Heart right ventricle (tissue), 16 donors: ENCODE data around the gene ARHGAP29. TPM values are rescaled to one million over a fixed set of nuclear protein-coding genes. Genes with fewer than 3 reads are reported as not detected.

Experiments used
- ATAC-seq, 8 donors: fragments of 200-7000 bp; cut with Tn5 transposase; one replicate each; pipeline ENCODE4 v1.9.1; 2020; ENCODE audit warnings: mild to moderate bottlenecking in 8 of 8, moderate library complexity in 8 of 8, moderate number of reproducible peaks in 1 of 8
- DNase-seq, 2 donors: peaks; one replicate each; pipeline ENCODE4 v3.0.0-alpha.2; 2020
- H3K27ac ChIP-seq, 10 donors: fragments of 200-600 bp; sonication (generic) in 2 of 10; one replicate each; pipeline versions ENCODE4 v1.5.0 to v1.8.0; 2020 to 2022; ENCODE audit warnings: mild to moderate bottlenecking in 3 of 10
- H3K27me3 ChIP-seq, 7 donors: fragments of 200-600 bp; one replicate each; pipeline ENCODE4 v1.8.0; 2021 to 2022; ENCODE audit warnings: mild to moderate bottlenecking in 2 of 7
- H3K36me3 ChIP-seq, 9 donors: fragments of 200-600 bp; sonication (generic) in 1 of 9; one replicate each; pipeline versions ENCODE4 v1.5.0 to v1.8.0; 2020 to 2022; ENCODE audit warnings: mild to moderate bottlenecking in 2 of 9
- H3K4me1 ChIP-seq, 9 donors: fragments of 200-600 bp; sonication (generic) in 1 of 9; one replicate each; pipeline versions ENCODE4 v1.5.0 to v1.8.0; 2020 to 2022; ENCODE audit warnings: mild to moderate bottlenecking in 4 of 9
- H3K4me3 ChIP-seq, 10 donors: fragments of 200-600 bp; sonication (generic) in 2 of 10; one replicate each; pipeline versions ENCODE4 v1.5.0 to v1.8.0; 2020 to 2022; ENCODE audit warnings: mild to moderate bottlenecking in 7 of 10, moderate library complexity in 2 of 10
- H3K9me3 ChIP-seq, 11 donors: fragments of 200-600 bp in 10 of 11; sonication (generic) in 2 of 11; one replicate each; pipeline versions ENCODE4 v1.5.0 to v1.8.0; 2013 to 2022; ENCODE audit warnings: mild to moderate bottlenecking in 2 of 11, control low read depth in 1 of 11, moderate library complexity in 1 of 11
- WGBS, 2 donors: extraction: QIAGEN DNeasy Blood & Tissue Kit; methylation state at CpG; one replicate each; pipeline ENCODE4 v1.1.7; 2013; ENCODE audit warnings: inconsistent platforms in 1 of 2; 5-methylcytosine and 5-hydroxymethylcytosine counted together
- intact Hi-C, 10 donors: fragments of 100-400 bp; cut with DNase I; formaldehyde crosslinking; loops; one replicate each; pipeline versions ENCODE4 v1.11.1 to v1.14.2; 2022
- long read RNA-seq, 3 donors: library from polyadenylated mRNA; unstranded; transcript quantifications; one replicate each; pipeline ENCODE4 v2.0.0, GENCODE V29; 2020 to 2021
- polyA plus RNA-seq, 2 donors: library from polyadenylated mRNA; stranded (reverse); fragments of 200-250 nt; gene quantifications; one replicate each; pipeline ENCODE4 v1.2.3, GENCODE V29; 2013
- total RNA-seq, 10 donors: library from RNA; stranded (reverse); fragmentation: NEBNext Ultra II Directional in 3 of 10; extraction: Animal tissue kit (Norgen Biotek cat#: 25700) in 3 of 10; gene quantifications; one replicate each; pipeline versions ENCODE4 v1.2.1 to v1.2.4, GENCODE V29; 2021 to 2023
- TF ChIP-seq, protein P1 (sequence below), 9 donors: fragments of 200-600 bp; sonication (generic) in 2 of 9; IDR thresholded peaks; one replicate each; pipeline versions ENCODE4 v1.5.0 to v1.8.0; 2021 to 2022; ENCODE audit warnings: antibody characterized with exemption in 9 of 9, mild to moderate bottlenecking in 5 of 9, moderate library complexity in 1 of 9
- donor health status: Arrhythmogenic right ventricular cardiomyopathy.
- donor health status: ischemic (EF 13 %, LVEDD 7.1; RV severe dilation, severe dysfunction).
- donor health status: healthy with polysubstance abuse.
- donor health status: DM: no; HTN: yes; CAD: no.
- donor health status: DM: no; HTN: no; CAD: no.
- donor health status: ischemic (EF 25% LVEDD 6.9; RV normal size, moderate dysfunction).
- donor health status: ischemic (EF 25% LVEDD 5.7; RV mildly dilated, moderate dysfunction).
- donor health status: healthy.
- donor health status: DM: yes; HTN: yes; CAD: no.
- donor health status: Ischemic cardiomyopathy.
- donor health status: ischemic (EF 35%, LVEDD 5.7; RV mildly dilated, moderate dysfunction).
- donor health status: nonischemic (EF 11% LVEDD 7.7; RV severe dilation, severe dysfunction).
- donor health status: DM: yes; HTN: yes; CAD: no.
- donor health status: PGD.
- donor health status: ischemic (EF 29% LVEDD 5.4; RV normal size, mild dysfunction).
- donor health status: nonischemic (EF 23%, LVEDD 6.1; RV moderate dilation, normal function).

ARHGAP29 gene, protein sequence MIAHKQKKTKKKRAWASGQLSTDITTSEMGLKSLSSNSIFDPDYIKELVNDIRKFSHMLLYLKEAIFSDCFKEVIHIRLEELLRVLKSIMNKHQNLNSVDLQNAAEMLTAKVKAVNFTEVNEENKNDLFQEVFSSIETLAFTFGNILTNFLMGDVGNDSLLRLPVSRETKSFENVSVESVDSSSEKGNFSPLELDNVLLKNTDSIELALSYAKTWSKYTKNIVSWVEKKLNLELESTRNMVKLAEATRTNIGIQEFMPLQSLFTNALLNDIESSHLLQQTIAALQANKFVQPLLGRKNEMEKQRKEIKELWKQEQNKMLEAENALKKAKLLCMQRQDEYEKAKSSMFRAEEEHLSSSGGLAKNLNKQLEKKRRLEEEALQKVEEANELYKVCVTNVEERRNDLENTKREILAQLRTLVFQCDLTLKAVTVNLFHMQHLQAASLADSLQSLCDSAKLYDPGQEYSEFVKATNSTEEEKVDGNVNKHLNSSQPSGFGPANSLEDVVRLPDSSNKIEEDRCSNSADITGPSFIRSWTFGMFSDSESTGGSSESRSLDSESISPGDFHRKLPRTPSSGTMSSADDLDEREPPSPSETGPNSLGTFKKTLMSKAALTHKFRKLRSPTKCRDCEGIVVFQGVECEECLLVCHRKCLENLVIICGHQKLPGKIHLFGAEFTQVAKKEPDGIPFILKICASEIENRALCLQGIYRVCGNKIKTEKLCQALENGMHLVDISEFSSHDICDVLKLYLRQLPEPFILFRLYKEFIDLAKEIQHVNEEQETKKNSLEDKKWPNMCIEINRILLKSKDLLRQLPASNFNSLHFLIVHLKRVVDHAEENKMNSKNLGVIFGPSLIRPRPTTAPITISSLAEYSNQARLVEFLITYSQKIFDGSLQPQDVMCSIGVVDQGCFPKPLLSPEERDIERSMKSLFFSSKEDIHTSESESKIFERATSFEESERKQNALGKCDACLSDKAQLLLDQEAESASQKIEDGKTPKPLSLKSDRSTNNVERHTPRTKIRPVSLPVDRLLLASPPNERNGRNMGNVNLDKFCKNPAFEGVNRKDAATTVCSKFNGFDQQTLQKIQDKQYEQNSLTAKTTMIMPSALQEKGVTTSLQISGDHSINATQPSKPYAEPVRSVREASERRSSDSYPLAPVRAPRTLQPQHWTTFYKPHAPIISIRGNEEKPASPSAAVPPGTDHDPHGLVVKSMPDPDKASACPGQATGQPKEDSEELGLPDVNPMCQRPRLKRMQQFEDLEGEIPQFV
- total RNA-seq: 10 to 100 TPM; 20.9 to 34.3 (median 28.8) TPM
- polyA plus RNA-seq: 10 to 100 TPM in 1 of 2 donors, 1 to 10 TPM in 1; 8.8 to 23.8 TPM
- long read RNA-seq, donor 1, full-length matches to known transcripts: 9 of 51 reads
- long read RNA-seq, donor 1, partial matches to known transcripts: 26 of 51 reads
- long read RNA-seq, donor 1, other reads (novel, unspliced or antisense): 16 of 51 reads
- long read RNA-seq, donor 2, full-length matches to known transcripts: 21 of 72 reads
- long read RNA-seq, donor 2, partial matches to known transcripts: 32 of 72 reads
- long read RNA-seq, donor 2, other reads (novel, unspliced or antisense): 19 of 72 reads
- long read RNA-seq, donor 3, full-length matches to known transcripts: 3 of 51 reads
- long read RNA-seq, donor 3, partial matches to known transcripts: 36 of 51 reads
- long read RNA-seq, donor 3, other reads (novel, unspliced or antisense): 12 of 51 reads

DNA sequence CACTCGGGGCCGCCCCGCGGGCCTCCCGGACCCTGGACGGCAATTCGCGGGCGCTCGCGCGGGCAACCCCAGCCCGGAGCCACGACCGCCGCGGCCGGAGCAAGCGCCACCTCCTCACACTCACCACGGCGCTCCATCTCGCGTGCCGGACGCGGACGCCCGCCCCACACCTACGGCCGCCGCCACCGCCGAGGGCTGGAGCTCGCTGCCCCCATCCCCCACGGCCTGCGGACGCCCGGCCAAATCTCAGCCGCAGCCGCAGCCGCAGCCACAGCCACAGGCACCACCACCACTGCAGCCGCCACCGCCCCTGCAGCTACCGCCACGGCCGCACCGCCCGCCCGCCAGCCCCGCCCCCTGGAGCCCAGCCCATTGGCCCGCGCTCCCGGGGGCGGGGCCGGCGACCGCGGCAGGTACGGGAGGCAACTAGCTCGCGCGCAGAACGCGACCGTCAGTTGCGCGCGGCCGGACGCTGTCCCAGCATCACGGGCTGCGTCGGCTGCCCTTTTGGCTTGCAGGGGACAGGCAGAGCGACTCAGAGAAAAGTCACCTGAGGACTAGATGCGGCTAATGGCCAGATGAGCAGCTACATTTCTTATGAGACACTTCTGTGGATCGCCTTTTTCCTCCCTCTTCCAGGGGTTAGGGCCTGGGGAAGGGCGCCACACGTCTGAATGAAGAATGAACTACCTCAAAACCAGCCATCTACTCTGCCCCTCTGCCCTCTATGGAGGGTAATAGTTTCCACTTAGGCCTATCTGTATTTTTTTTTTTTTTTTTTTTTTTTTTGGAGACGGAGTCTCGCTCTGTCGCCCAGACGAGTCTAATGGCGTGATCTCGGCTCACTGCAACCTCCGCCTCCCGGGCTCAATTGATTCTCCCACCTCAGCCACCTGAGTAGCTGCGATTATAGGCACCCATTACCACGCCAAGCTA lies at the start of gene ARHGAP29:
ARHGAP29 (minus strand) TSS at position 294 of the 936 bp plus-strand sequence. CDS start 5,973 bp downstream, outside the sequence.
- peak; percentile 93 to 99 (median 96) for ATAC-seq
- intact Hi-C loops: loop anchor here in 7 of 10 donors (1.0 to 5.0 kb wide), 7 partner anchors 40 to 192 kb away; no protein-coding TSS in a partner anchor
- Histone ChIP-seq H3K27ac (peak within 1 kb of the TSS; percentile 94 to 99 (median 98)), H3K4me3 (peak within 1 kb of the TSS; percentile 75 to 100 (median 92)), H3K4me1 (peaks cover 0 to 66% (median 30%) of the 10 kb centered on the region in 9 donors), H3K36me3 (no peaks in the 10 kb centered on the region), H3K9me3 (peaks cover 0 to 9% (median 6%) of the 10 kb centered on the region in 11 donors), H3K27me3 (peaks cover 0 to 86% (median 0%) of the 10 kb centered on the region in 7 donors)
- WGBS, 2 donors: 6 to 7% methylated on average over 83 to 88 of the region's 88 CpGs
- DNase-seq: peak; percentile 87 to 90
- TF ChIP-seq, protein P1, sequence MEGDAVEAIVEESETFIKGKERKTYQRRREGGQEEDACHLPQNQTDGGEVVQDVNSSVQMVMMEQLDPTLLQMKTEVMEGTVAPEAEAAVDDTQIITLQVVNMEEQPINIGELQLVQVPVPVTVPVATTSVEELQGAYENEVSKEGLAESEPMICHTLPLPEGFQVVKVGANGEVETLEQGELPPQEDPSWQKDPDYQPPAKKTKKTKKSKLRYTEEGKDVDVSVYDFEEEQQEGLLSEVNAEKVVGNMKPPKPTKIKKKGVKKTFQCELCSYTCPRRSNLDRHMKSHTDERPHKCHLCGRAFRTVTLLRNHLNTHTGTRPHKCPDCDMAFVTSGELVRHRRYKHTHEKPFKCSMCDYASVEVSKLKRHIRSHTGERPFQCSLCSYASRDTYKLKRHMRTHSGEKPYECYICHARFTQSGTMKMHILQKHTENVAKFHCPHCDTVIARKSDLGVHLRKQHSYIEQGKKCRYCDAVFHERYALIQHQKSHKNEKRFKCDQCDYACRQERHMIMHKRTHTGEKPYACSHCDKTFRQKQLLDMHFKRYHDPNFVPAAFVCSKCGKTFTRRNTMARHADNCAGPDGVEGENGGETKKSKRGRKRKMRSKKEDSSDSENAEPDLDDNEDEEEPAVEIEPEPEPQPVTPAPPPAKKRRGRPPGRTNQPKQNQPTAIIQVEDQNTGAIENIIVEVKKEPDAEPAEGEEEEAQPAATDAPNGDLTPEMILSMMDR (IDR thresholded peaks at IDR 0.05): peak in 2 of 9 donors; percentile 19 to 23

DNA sequence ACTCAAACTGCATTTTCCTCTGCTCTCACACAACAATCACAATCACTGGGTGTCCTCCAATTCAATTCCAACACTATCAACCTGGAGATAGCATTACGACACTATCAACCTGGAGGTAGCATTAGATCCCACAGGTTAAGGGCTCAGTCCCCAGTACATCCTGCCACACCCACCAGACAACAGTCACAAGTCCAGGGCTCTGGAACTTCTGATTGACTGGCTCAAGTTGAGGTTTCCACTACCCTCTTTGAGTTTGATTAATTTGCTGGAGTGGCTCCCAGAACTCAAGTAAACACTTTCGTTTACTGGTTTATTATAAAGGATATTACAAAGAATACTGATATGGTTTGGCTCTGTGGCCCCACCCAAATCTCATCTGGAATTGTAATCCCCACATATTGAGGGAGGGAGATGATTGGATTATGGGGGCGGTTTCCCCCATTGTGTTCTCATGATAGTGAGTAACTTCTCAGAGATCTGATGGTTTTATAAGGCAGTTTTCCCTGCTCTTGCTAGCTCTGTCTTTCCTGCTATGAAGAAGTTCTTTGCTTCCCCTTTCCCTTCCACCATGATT lies 49.6 kb upstream of the ARHGAP29 start:
- H3K36me3 ChIP-seq: no peaks in the 10 kb centered on the region
- DNase-seq (no peak), ATAC-seq (peak in 7 of 8 donors; percentile 28 to 85 (median 63))
- H3K4me1 ChIP-seq: peaks cover 0 to 26% (median under 1%) of the 10 kb centered on the region in 9 donors
- 36 to 46% methylated on average over 3 of the region's 3 CpGs for WGBS, 2 donors
- H3K27ac ChIP-seq: peak overlapping the region in 6 of 10 donors; percentile 2 to 72 (median 36)
- H3K4me3 ChIP-seq: no peak overlapping the region
- no peaks in the 10 kb centered on the region for H3K27me3 ChIP-seq
- intact Hi-C loops: no loop called here
- TF ChIP-seq, protein P1 (IDR thresholded peaks at IDR 0.05): no peak
- H3K9me3 ChIP-seq: no peaks in the 10 kb centered on the region
